ENCODE results near the gene DNAJC16.

GRCh38 chr1:15538771-15539170, 12.1 kb downstream of the DNAJC16 start:
- TF ChIP-seq MAX (IDR thresholded peaks at IDR 0.05) (no peak), CTCF (IDR thresholded peaks at IDR 0.05; ENCODE audit: low read depth, low read length, missing input control) (no peak), FOXA1 (IDR thresholded peaks at IDR 0.05) (no peak), YY1 (IDR thresholded peaks at IDR 0.05) (no peak), SP1 (IDR thresholded peaks at IDR 0.05) (no peak), TAF1 (conservative IDR thresholded peaks at IDR 0.05) (no peak), RAD21 (IDR thresholded peaks at IDR 0.05) (no peak), GABPA (IDR thresholded peaks at IDR 0.05 in 1 of 2, conservative IDR thresholded peaks at IDR 0.05 in 1 of 2) (no peak), JUND (IDR thresholded peaks at IDR 0.05) (no peak)
- TF ChIP-seq, protein P1, sequence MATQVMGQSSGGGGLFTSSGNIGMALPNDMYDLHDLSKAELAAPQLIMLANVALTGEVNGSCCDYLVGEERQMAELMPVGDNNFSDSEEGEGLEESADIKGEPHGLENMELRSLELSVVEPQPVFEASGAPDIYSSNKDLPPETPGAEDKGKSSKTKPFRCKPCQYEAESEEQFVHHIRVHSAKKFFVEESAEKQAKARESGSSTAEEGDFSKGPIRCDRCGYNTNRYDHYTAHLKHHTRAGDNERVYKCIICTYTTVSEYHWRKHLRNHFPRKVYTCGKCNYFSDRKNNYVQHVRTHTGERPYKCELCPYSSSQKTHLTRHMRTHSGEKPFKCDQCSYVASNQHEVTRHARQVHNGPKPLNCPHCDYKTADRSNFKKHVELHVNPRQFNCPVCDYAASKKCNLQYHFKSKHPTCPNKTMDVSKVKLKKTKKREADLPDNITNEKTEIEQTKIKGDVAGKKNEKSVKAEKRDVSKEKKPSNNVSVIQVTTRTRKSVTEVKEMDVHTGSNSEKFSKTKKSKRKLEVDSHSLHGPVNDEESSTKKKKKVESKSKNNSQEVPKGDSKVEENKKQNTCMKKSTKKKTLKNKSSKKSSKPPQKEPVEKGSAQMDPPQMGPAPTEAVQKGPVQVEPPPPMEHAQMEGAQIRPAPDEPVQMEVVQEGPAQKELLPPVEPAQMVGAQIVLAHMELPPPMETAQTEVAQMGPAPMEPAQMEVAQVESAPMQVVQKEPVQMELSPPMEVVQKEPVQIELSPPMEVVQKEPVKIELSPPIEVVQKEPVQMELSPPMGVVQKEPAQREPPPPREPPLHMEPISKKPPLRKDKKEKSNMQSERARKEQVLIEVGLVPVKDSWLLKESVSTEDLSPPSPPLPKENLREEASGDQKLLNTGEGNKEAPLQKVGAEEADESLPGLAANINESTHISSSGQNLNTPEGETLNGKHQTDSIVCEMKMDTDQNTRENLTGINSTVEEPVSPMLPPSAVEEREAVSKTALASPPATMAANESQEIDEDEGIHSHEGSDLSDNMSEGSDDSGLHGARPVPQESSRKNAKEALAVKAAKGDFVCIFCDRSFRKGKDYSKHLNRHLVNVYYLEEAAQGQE (IDR thresholded peaks at IDR 0.05) = no peak
